Measurements from ENCODE around the gene FKBP6. TPM values are rescaled to one million over a fixed set of nuclear protein-coding genes. Genes with fewer than 3 reads are reported as not detected.
A peak's percentile ranks its signal among the peaks of the same experiment; 100 is the strongest.
"Not testable (repeated sequence)": the region's sequence is repeated elsewhere in the genome, so short reads cannot be mapped to it uniquely, and the experiment has no call there.

The FKBP6 gene
- polyA plus RNA-seq, 6 donors from 2014 or later, result not detected

GRCh38 chr7:73353243-73353642 is 25.3 kb downstream of the FKBP6 start:
- Mint-ChIP-seq H3K4me3 (peak overlapping the region in 1 of 8 donors; percentile 53), H3K4me1 (peaks cover 4 to 6% (median 5%) of the 10 kb centered on the region in 3 donors)
- DNase-seq, result no peak

GRCh38 chr7:73354196-73354595 is 26.2 kb downstream of the FKBP6 start:
- peaks cover 4 to 10% (median 5%) of the 10 kb centered on the region in 3 donors for H3K4me1 Mint-ChIP-seq
- peaks cover 0 to 8% (median 4%) of the 10 kb centered on the region in 3 donors for H3K27me3 Mint-ChIP-seq
- peaks cover 0 to 11% of the 10 kb centered on the region in 2 donors for H3K36me3 Mint-ChIP-seq
- DNase-seq (no peak), ATAC-seq (ENCODE audit: low read depth in 2 of 2) (no peak)
- no peak overlapping the region for H3K4me3 Mint-ChIP-seq
- no peak overlapping the region for H3K27ac Mint-ChIP-seq
- H3K9me3 Mint-ChIP-seq, result peaks cover 0 to 9% (median 5%) of the 10 kb centered on the region in 7 donors

More at GRCh38 chr7:73353243-73353642, 25.3 kb downstream of the FKBP6 start:
- Mint-ChIP-seq H3K36me3 (peaks cover 0 to 11% of the 10 kb centered on the region in 2 donors), H3K27ac (peak overlapping the region in 1 of 6 donors; percentile 31), H3K9me3 (peaks cover 0 to 9% (median 5%) of the 10 kb centered on the region in 7 donors), H3K27me3 (peaks cover 3 to 6% (median 4%) of the 10 kb centered on the region in 3 donors)
- ATAC-seq (ENCODE audit: low read depth in 2 of 2), result no peak

- H3K27me3 Mint-ChIP-seq, result peaks cover 0 to 15% (median 10%) of the 10 kb centered on the region in 3 donors
- H3K36me3 Mint-ChIP-seq, result peaks cover 0 to 11% of the 10 kb centered on the region in 2 donors
- H3K4me3 Mint-ChIP-seq, result no peak overlapping the region
- H3K4me1 Mint-ChIP-seq, result peaks cover 4 to 13% (median 5%) of the 10 kb centered on the region in 3 donors
- no peak for DNase-seq
- peak overlapping the region in 1 of 6 donors; percentile 67 for H3K27ac Mint-ChIP-seq
- H3K9me3 Mint-ChIP-seq, result peaks cover 0 to 9% (median 5%) of the 10 kb centered on the region in 7 donors
- ATAC-seq (ENCODE audit: low read depth in 2 of 2), result no peak
Observed at GRCh38 chr7:73354821-73355220, 26.9 kb downstream of the FKBP6 start.

- peaks cover 0 to 21% (median 13%) of the 10 kb centered on the region in 3 donors for H3K27me3 Mint-ChIP-seq
- peaks cover 0 to 11% of the 10 kb centered on the region in 2 donors for H3K36me3 Mint-ChIP-seq
- H3K27ac Mint-ChIP-seq, result no peak overlapping the region
- peaks cover 4 to 13% (median 5%) of the 10 kb centered on the region in 3 donors for H3K4me1 Mint-ChIP-seq
- ATAC-seq (ENCODE audit: low read depth in 2 of 2) (no peak), DNase-seq (no peak)
- H3K9me3 Mint-ChIP-seq, result peaks cover 0 to 11% (median 5%) of the 10 kb centered on the region in 7 donors
- H3K4me3 Mint-ChIP-seq, result no peak overlapping the region
Observed at GRCh38 chr7:73356159-73356558, 28.2 kb downstream of the FKBP6 start.

- ATAC-seq (ENCODE audit: low read depth in 2 of 2), result no peak
- no peak for DNase-seq
- peaks cover 0 to 3% (median 0%) of the 10 kb centered on the region in 7 donors for H3K9me3 Mint-ChIP-seq
- H3K4me3 Mint-ChIP-seq, result peak overlapping the region in 4 of 8 donors; percentile 9 to 74 (median 52)
- peak overlapping the region in 1 of 6 donors; percentile 72 for H3K27ac Mint-ChIP-seq
- peaks cover 0 to 26% (median 20%) of the 10 kb centered on the region in 3 donors for H3K27me3 Mint-ChIP-seq
- peaks cover 0 to 13% (median 4%) of the 10 kb centered on the region in 3 donors for H3K4me1 Mint-ChIP-seq
- no peaks in the 10 kb centered on the region for H3K36me3 Mint-ChIP-seq
Observed at GRCh38 chr7:73358590-73359275, 30.8 kb downstream of the FKBP6 start.

- no peak for DNase-seq
- Mint-ChIP-seq H3K4me3 (peak overlapping the region in 1 of 8 donors; percentile 30), H3K27me3 (peaks cover 0 to 26% (median 20%) of the 10 kb centered on the region in 3 donors), H3K36me3 (no peaks in the 10 kb centered on the region), H3K4me1 (peaks cover 0 to 13% (median 4%) of the 10 kb centered on the region in 3 donors), H3K9me3 (peaks cover 0 to 3% (median 0%) of the 10 kb centered on the region in 7 donors), H3K27ac (peak overlapping the region in 2 of 6 donors; percentile 56 to 90)
- no peak for ATAC-seq (ENCODE audit: low read depth in 2 of 2)
Observed at GRCh38 chr7:73359306-73359705, 31.3 kb downstream of the FKBP6 start.

GRCh38 chr7:73359746-73360375 is 31.9 kb downstream of the FKBP6 start:
- H3K4me3 Mint-ChIP-seq, result peak overlapping the region in 1 of 8 donors; percentile 49
- H3K27me3 Mint-ChIP-seq, result peaks cover 0 to 26% (median 20%) of the 10 kb centered on the region in 3 donors
- no peak for ATAC-seq (ENCODE audit: low read depth in 2 of 2)
- DNase-seq, result no peak
- peak overlapping the region in 1 of 6 donors; percentile 88 for H3K27ac Mint-ChIP-seq
- no peaks in the 10 kb centered on the region for H3K36me3 Mint-ChIP-seq
- H3K9me3 Mint-ChIP-seq, result peaks cover 0 to 3% (median 0%) of the 10 kb centered on the region in 7 donors
- peaks cover 0 to 13% (median 4%) of the 10 kb centered on the region in 3 donors for H3K4me1 Mint-ChIP-seq

- not testable (repeated sequence) for H3K9me3 Mint-ChIP-seq; DNase-seq; H3K4me3 Mint-ChIP-seq; H3K27ac Mint-ChIP-seq; ATAC-seq (ENCODE audit: low read depth in 2 of 2); H3K36me3 Mint-ChIP-seq
- H3K4me1 Mint-ChIP-seq, result peaks cover 0 to 13% (median 0%) of the 10 kb centered on the region in 3 donors
- peaks cover 0 to 26% (median 20%) of the 10 kb centered on the region in 3 donors for H3K27me3 Mint-ChIP-seq
Observed at GRCh38 chr7:73360590-73360989, 32.6 kb downstream of the FKBP6 start.

- Mint-ChIP-seq H3K36me3 (no peaks in the 10 kb centered on the region), H3K27me3 (peaks cover 0 to 21% (median 20%) of the 10 kb centered on the region in 3 donors), H3K9me3 (peaks cover 0 to 3% (median 0%) of the 10 kb centered on the region in 7 donors), H3K4me1 (peaks cover 7 to 28% (median 15%) of the 10 kb centered on the region in 3 donors), H3K27ac (no peak overlapping the region), H3K4me3 (no peak overlapping the region)
- ATAC-seq (ENCODE audit: low read depth in 2 of 2) (no peak), DNase-seq (no peak)
Observed at GRCh38 chr7:73363225-73364005, 35.5 kb downstream of the FKBP6 start.

GRCh38 chr7:73364006-73364728 is 36.2 kb downstream of the FKBP6 start:
- H3K36me3 Mint-ChIP-seq, result no peaks in the 10 kb centered on the region
- peaks cover 0 to 18% (median 16%) of the 10 kb centered on the region in 3 donors for H3K27me3 Mint-ChIP-seq
- H3K4me3 Mint-ChIP-seq, result no peak overlapping the region
- no peak for DNase-seq
- H3K27ac Mint-ChIP-seq, result no peak overlapping the region
- peaks cover 0 to 3% (median 0%) of the 10 kb centered on the region in 7 donors for H3K9me3 Mint-ChIP-seq
- H3K4me1 Mint-ChIP-seq, result peaks cover 7 to 24% (median 15%) of the 10 kb centered on the region in 3 donors
- no peak for ATAC-seq (ENCODE audit: low read depth in 2 of 2)

- DNase-seq (no peak), ATAC-seq (ENCODE audit: low read depth in 2 of 2) (peak; percentile 43 to 58)
- Mint-ChIP-seq H3K4me1 (peaks cover 7 to 24% (median 15%) of the 10 kb centered on the region in 3 donors), H3K27me3 (peaks cover 0 to 7% (median 6%) of the 10 kb centered on the region in 3 donors), H3K9me3 (no peaks in the 10 kb centered on the region), H3K4me3 (no peak overlapping the region), H3K36me3 (no peaks in the 10 kb centered on the region), H3K27ac (no peak overlapping the region)
Observed at GRCh38 chr7:73366127-73366526, 38.2 kb downstream of the FKBP6 start.

- Mint-ChIP-seq H3K4me1 (peaks cover 7 to 24% (median 15%) of the 10 kb centered on the region in 3 donors), H3K4me3 (peak overlapping the region in 3 of 8 donors; percentile 5 to 33 (median 22)), H3K27ac (peak overlapping the region in 2 of 6 donors; percentile 87 to 89), H3K27me3 (peaks cover 0 to 7% (median 6%) of the 10 kb centered on the region in 3 donors), H3K9me3 (no peaks in the 10 kb centered on the region), H3K36me3 (no peaks in the 10 kb centered on the region)
- DNase-seq, result no peak
- no peak for ATAC-seq (ENCODE audit: low read depth in 2 of 2)
Observed at GRCh38 chr7:73366990-73367389, 39.0 kb downstream of the FKBP6 start.
